ENCODE data around the gene CTSL. TPM values are rescaled to one million over a fixed set of nuclear protein-coding genes. Genes with fewer than 3 reads are reported as not detected.

CTSL gene
- total and polyA plus RNA-seq, 2 of the 13 experiments (the other 11 are each of a cell fraction or from before 2014, with no cell fraction given) = 78.1 to 113 TPM

- ChIA-PET POLR2A (no interaction called here), CTCF (ENCODE audit: low intra/inter-chr PET ratio, low total read pairs) (no interaction called here)
- in situ Hi-C loops (cut with HindIII; ENCODE audit: extremely low pct_ligation_motif_present, low pct_unique_long_range_greater_than_20kb) = no loop called here
- no peaks in the 10 kb centered on the region for H3K9me3 ChIP-seq (ENCODE audit: low read length)
- no peaks in the 10 kb centered on the region for H3K27me3 ChIP-seq (ENCODE audit: control insufficient read depth in 1 of 2, insufficient read depth in 2 of 2, low read length in 2 of 2)
- ATAC-seq (no peak), FAIRE-seq (no peak), DNase-seq (ENCODE audit: low spot score) (no peak)
- H3K27ac ChIP-seq (ENCODE audit: extremely low read length, insufficient read depth, low read length) = no peak overlapping the region
- no peaks in the 10 kb centered on the region for H4K20me1 ChIP-seq (ENCODE audit: insufficient read depth, low read length)
- H3K79me2 ChIP-seq (ENCODE audit: insufficient read depth, low read length) = no peaks in the 10 kb centered on the region
- H3K4me2 ChIP-seq (ENCODE audit: low read depth, low read length) = no peak overlapping the region
- 0 out of 2 replicates have a peak, but pooled peaks cover 12% of the 10 kb centered on the region for H3K4me1 ChIP-seq (ENCODE audit: insufficient read depth, low read length)
- TF ChIP-seq NONO (IDR thresholded peaks at IDR 0.05) (no peak), NONO (CRISPR knock-in tag; conservative IDR thresholded peaks at IDR 0.05) (no peak), ZNF530 (CRISPR knock-in tag; IDR thresholded peaks at IDR 0.05; ENCODE audit: low read depth) (no peak), THAP7 (CRISPR knock-in tag; IDR thresholded peaks at IDR 0.05) (no peak), TARDBP (CRISPR knock-in tag; IDR thresholded peaks at IDR 0.05) (no peak)
- peaks cover 15 to 63% of the 10 kb centered on the region in 2 experiments for H3K36me3 ChIP-seq (replicated peaks in 1 of 2; ENCODE audit: control insufficient read depth in 1 of 2, insufficient read depth in 2 of 2, low read length in 2 of 2)
- H3K4me3 ChIP-seq (replicated peaks in 1 of 3; ENCODE audit: insufficient read depth in 1 of 3, low read depth in 2 of 3, low read length in 3 of 3) = no peak overlapping the region
- H3K9ac ChIP-seq (ENCODE audit: insufficient read depth, low read depth, low read length) = no peak overlapping the region
- H2AFZ ChIP-seq (ENCODE audit: low read length) = no peak overlapping the region
- WGBS (ENCODE audit: low lambda C conversion rate) = 93% methylated on average over 4 of the region's 4 CpGs
- no TSS peak for BruUV-seq (replicated peaks)
- intact Hi-C loops (cut with micrococcal nuclease; ENCODE audit: unreplicated experiment) = no loop called here
Measured at GRCh38 chr9:87699835-87700234, 26.1 kb upstream of the CTSL start.

GRCh38 chr9:87701491-87701890 lies 24.4 kb upstream of the CTSL start:
- CTCF ChIA-PET (ENCODE audit: low intra/inter-chr PET ratio, low total read pairs) = no interaction called here
- Histone ChIP-seq H3K9ac (ENCODE audit: insufficient read depth, low read depth, low read length) (no peak overlapping the region), H3K36me3 (replicated peaks in 1 of 2; ENCODE audit: control insufficient read depth in 1 of 2, insufficient read depth in 2 of 2, low read length in 2 of 2) (peaks cover 8 to 61% of the 10 kb centered on the region in 2 experiments), H2AFZ (ENCODE audit: low read length) (no peak overlapping the region), H3K4me2 (ENCODE audit: low read depth, low read length) (no peak overlapping the region), H3K4me1 (ENCODE audit: insufficient read depth, low read length) (0 out of 2 replicates have a peak, but pooled peaks cover 12% of the 10 kb centered on the region), H3K27ac (ENCODE audit: extremely low read length, insufficient read depth, low read length) (no peak overlapping the region), H3K79me2 (ENCODE audit: insufficient read depth, low read length) (no peaks in the 10 kb centered on the region), H3K4me3 (replicated peaks in 1 of 3; ENCODE audit: insufficient read depth in 1 of 3, low read depth in 2 of 3, low read length in 3 of 3) (no peak overlapping the region), H3K9me3 (ENCODE audit: low read length) (no peaks in the 10 kb centered on the region), H3K27me3 (ENCODE audit: control insufficient read depth in 1 of 2, insufficient read depth in 2 of 2, low read length in 2 of 2) (no peaks in the 10 kb centered on the region), H4K20me1 (ENCODE audit: insufficient read depth, low read length) (no peaks in the 10 kb centered on the region)
- ATAC-seq (no peak), DNase-seq (ENCODE audit: low spot score) (no peak), FAIRE-seq (no peak)
- no peak for TF ChIP-seq ZNF142 (CRISPR knock-in tag; IDR thresholded peaks at IDR 0.05)
- TF ChIP-seq MAF1 (CRISPR knock-in tag; IDR thresholded peaks at IDR 0.05; ENCODE audit: borderline replicate concordance) = no peak
- intact Hi-C loops (cut with micrococcal nuclease; ENCODE audit: unreplicated experiment) = no loop called here
- in situ Hi-C loops (cut with HindIII; ENCODE audit: extremely low pct_ligation_motif_present, low pct_unique_long_range_greater_than_20kb) = no loop called here
- BruUV-seq (replicated peaks) = no TSS peak
- POLR2A ChIA-PET = no interaction called here
- 96% methylated on average over 9 of the region's 9 CpGs for WGBS (ENCODE audit: low lambda C conversion rate)
